Smooth muscle cell (in vitro differentiated cells): ENCODE results near the gene ABR. TPM values are rescaled to one million over a fixed set of nuclear protein-coding genes. Genes with fewer than 3 reads are reported as not detected.

ENCODE experiments used
- DNase-seq: peaks from one replicate; lab custom pipeline; 2025; ENCODE audit not compliant: unreplicated experiment; lab: John Stamatoyannopoulos, UW
- H2AFZ ChIP-seq: fragments of 200-600 bp; sonication (generic); 2 replicates; pipeline ENCODE4 v1.6.0; 2016; ENCODE audit warnings: antibody characterized with exemption, low read depth, mild to moderate bottlenecking
- H3F3A ChIP-seq: fragments of 200-600 bp; sonication (generic); 2 replicates; pipeline ENCODE4 v1.6.0; 2017; ENCODE audit warnings: antibody characterized with exemption, low read depth
- H3K27ac ChIP-seq: fragments of 200-600 bp; sonication (generic); 2 replicates; pipeline ENCODE4 v1.5.1; 2016; ENCODE audit warnings: low read depth, mild to moderate bottlenecking
- H3K27me3 ChIP-seq: fragments of 200-600 bp; sonication (generic); 2 replicates; pipeline ENCODE4 v1.6.1; 2016; ENCODE audit warnings: low read depth, mild to moderate bottlenecking
- H3K36me3 ChIP-seq: fragments of 200-600 bp; sonication (generic); 2 replicates; pipeline ENCODE4 v1.5.1; 2016; ENCODE audit warnings: low read depth
- H3K4me1 ChIP-seq: fragments of 200-600 bp; sonication (generic); 2 replicates; pipeline ENCODE4 v1.5.1; 2016; ENCODE audit warnings: low read depth
- H3K4me2 ChIP-seq: fragments of 200-600 bp; sonication (generic); 2 replicates; pipeline ENCODE4 v1.6.0; 2016; ENCODE audit warnings: mild to moderate bottlenecking
- H3K4me3 ChIP-seq: fragments of 200-600 bp; sonication (generic); 2 replicates; pipeline ENCODE4 v1.5.1; 2016; ENCODE audit warnings: mild to moderate bottlenecking
- H3K79me2 ChIP-seq: fragments of 200-600 bp; sonication (generic); 2 replicates; pipeline ENCODE4 v1.6.0; 2016; ENCODE audit warnings: low read depth, mild to moderate bottlenecking
- H3K9ac ChIP-seq: fragments of 200-600 bp; sonication (generic); 2 replicates; pipeline ENCODE4 v1.6.0; 2016; ENCODE audit warnings: low read depth
- H3K9me3 ChIP-seq: fragments of 200-600 bp; sonication (generic); replicated peaks from 2 replicates; pipeline ENCODE4 v1.5.1; 2016; ENCODE audit warnings: low read depth
- H4K20me1 ChIP-seq: fragments of 200-600 bp; sonication (generic); 2 replicates; pipeline ENCODE4 v1.6.0; 2016; ENCODE audit warnings: low read depth
- CTCF ChIP-seq: fragments of 200-600 bp; sonication (generic); IDR thresholded peaks from 2 replicates; pipeline ENCODE4 v1.5.1; 2017; ENCODE audit warnings: borderline replicate concordance, mild to moderate bottlenecking, antibody characterized with exemption; ENCODE audit not compliant: insufficient read depth, poor library complexity, severe bottlenecking
- WGBS: methylation state at CpG from one replicate; pipeline ENCODE4 v1.1.7; 2016; ENCODE audit warnings: low lambda C conversion rate; 5-methylcytosine and 5-hydroxymethylcytosine counted together
- polyA plus RNA-seq: library from polyadenylated mRNA; unstranded; fragments of >200 nt; fragmentation: Nextera tagmentation; extraction: Ambion mirVana; gene quantifications from 2 replicates; pipeline ENCODE4 v1.2.1, GENCODE V29; 2016
- total RNA-seq: library from RNA; depleted of rRNA; stranded (reverse); fragments of >200 nt; gene quantifications from 2 replicates; pipeline ENCODE4 v1.2.3, GENCODE V29; 2014

Gene ABR
- total and polyA plus RNA-seq, 2 experiments from 2014 or later: 16.1 to 29.1 TPM

GRCh38 chr17:1227917-1228780 is 48.4 kb upstream of the ABR start:
- no peak for DNase-seq
- Histone ChIP-seq H3K4me3 (peak overlapping the region; percentile 16), H2AFZ (peak overlapping the region; percentile 24), H3K4me2 (peak overlapping the region; percentile 91), H3K4me1 (peaks cover 4% of the 10 kb centered on the region), H3K27ac (no peak overlapping the region), H3K27me3 (peaks cover 77% of the 10 kb centered on the region), H3K9me3 (no peaks in the 10 kb centered on the region), H3F3A (no peaks in the 10 kb centered on the region), H3K79me2 (no peaks in the 10 kb centered on the region), H4K20me1 (no peaks in the 10 kb centered on the region), H3K36me3 (no peaks in the 10 kb centered on the region), H3K9ac (no peak overlapping the region)
- no peak for TF ChIP-seq CTCF
- WGBS: 36% methylated on average over 23 of the region's 58 CpGs

DNA sequence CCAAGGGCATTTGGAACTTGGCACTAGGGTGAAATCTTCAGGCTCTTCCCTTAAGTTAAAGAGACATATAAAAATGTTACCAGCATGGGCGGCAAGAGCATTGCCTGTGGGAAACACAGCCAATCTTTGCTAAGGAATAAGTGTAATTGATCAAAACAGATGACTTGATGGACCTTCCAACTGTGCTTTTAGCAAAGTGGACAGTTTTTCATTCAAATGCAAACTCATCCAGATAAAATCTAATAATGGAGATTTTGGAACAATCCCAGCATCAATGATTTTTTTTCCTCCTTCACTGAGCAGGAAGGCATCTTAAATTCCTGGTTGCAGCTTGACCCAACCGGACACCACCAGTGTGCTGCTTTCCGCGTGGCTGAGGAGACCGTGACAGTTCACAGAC is 47.6 kb upstream of the ABR start:
- Histone ChIP-seq H3K4me3 (no peak overlapping the region), H3F3A (no peaks in the 10 kb centered on the region), H3K36me3 (no peaks in the 10 kb centered on the region), H2AFZ (no peak overlapping the region), H3K4me2 (no peak overlapping the region), H3K9me3 (no peaks in the 10 kb centered on the region), H3K79me2 (no peaks in the 10 kb centered on the region), H3K4me1 (peaks cover 4% of the 10 kb centered on the region), H3K27ac (no peak overlapping the region), H4K20me1 (no peaks in the 10 kb centered on the region), H3K27me3 (peaks cover 74% of the 10 kb centered on the region), H3K9ac (no peak overlapping the region)
- no peak for TF ChIP-seq CTCF
- no peak for DNase-seq
- WGBS: 88% methylated on average over 5 of the region's 5 CpGs

- no peaks in the 10 kb centered on the region for H4K20me1 ChIP-seq
- H3K9me3 ChIP-seq: no peaks in the 10 kb centered on the region
- no peak for DNase-seq
- H3K27ac ChIP-seq: no peak overlapping the region
- TF ChIP-seq CTCF: no peak
- no peaks in the 10 kb centered on the region for H3K79me2 ChIP-seq
- H3K4me2 ChIP-seq: no peak overlapping the region
- H2AFZ ChIP-seq: no peak overlapping the region
- no peak overlapping the region for H3K9ac ChIP-seq
- no peaks in the 10 kb centered on the region for H3K36me3 ChIP-seq
- H3F3A ChIP-seq: no peaks in the 10 kb centered on the region
- H3K4me1 ChIP-seq: peaks cover 4% of the 10 kb centered on the region
- peaks cover 63% of the 10 kb centered on the region for H3K27me3 ChIP-seq
- H3K4me3 ChIP-seq: no peak overlapping the region
- WGBS: 76% methylated on average over 3 of the region's 3 CpGs
Observed at GRCh38 chr17:1226308-1226707, 46.5 kb upstream of the ABR start.

GRCh38 chr17:1224330-1224729 is 44.5 kb upstream of the ABR start:
- H2AFZ ChIP-seq: no peak overlapping the region
- H3K27ac ChIP-seq: no peak overlapping the region
- H3K79me2 ChIP-seq: no peaks in the 10 kb centered on the region
- TF ChIP-seq CTCF: no peak
- no peaks in the 10 kb centered on the region for H3K9me3 ChIP-seq
- H3K36me3 ChIP-seq: no peaks in the 10 kb centered on the region
- no peaks in the 10 kb centered on the region for H3F3A ChIP-seq
- H3K4me3 ChIP-seq: no peak overlapping the region
- no peak for DNase-seq
- H3K4me1 ChIP-seq: peaks cover under 1% of the 10 kb centered on the region
- no peaks in the 10 kb centered on the region for H4K20me1 ChIP-seq
- H3K9ac ChIP-seq: no peak overlapping the region
- H3K4me2 ChIP-seq: no peak overlapping the region
- peaks cover 44% of the 10 kb centered on the region for H3K27me3 ChIP-seq
- WGBS: 89% methylated on average over 7 of the region's 7 CpGs
